IPS-15b (cell line): ENCODE data around the gene ATG13.

ENCODE experiments used
- H3K27me3 ChIP-seq: one replicate; pipeline ENCODE4 v1.6.1; 2013; ENCODE audit warnings: low read length; ENCODE audit not compliant: control insufficient read depth, insufficient read depth
- H3K36me3 ChIP-seq: one replicate; pipeline ENCODE4 v1.6.1; 2013; ENCODE audit warnings: low read length; ENCODE audit not compliant: control insufficient read depth, insufficient read depth
- H3K4me1 ChIP-seq: one replicate; pipeline ENCODE4 v1.6.1; 2013; ENCODE audit warnings: mild to moderate bottlenecking, low read length; ENCODE audit not compliant: control insufficient read depth, insufficient read depth
- H3K4me3 ChIP-seq: one replicate; pipeline ENCODE4 v1.5.1; 2013; ENCODE audit warnings: low read depth, low read length
- H3K9ac ChIP-seq: one replicate; pipeline ENCODE4 v1.6.1; 2013; ENCODE audit warnings: low read depth, mild to moderate bottlenecking, low read length
- H3K9me3 ChIP-seq: one replicate; pipeline ENCODE4 v1.6.1; 2013; ENCODE audit warnings: mild to moderate bottlenecking, low read length; ENCODE audit not compliant: control insufficient read depth, insufficient read depth

ATG13 gene

GRCh38 chr11:46680164-46680760 lies 62.9 kb downstream of the ATG13 start:
- H3K9ac ChIP-seq: no peak overlapping the region
- H3K9me3 ChIP-seq: no peaks in the 10 kb centered on the region
- H3K4me1 ChIP-seq: peaks cover 5% of the 10 kb centered on the region
- H3K4me3 ChIP-seq: no peak overlapping the region
- H3K27me3 ChIP-seq: no peaks in the 10 kb centered on the region
- peaks cover 26% of the 10 kb centered on the region for H3K36me3 ChIP-seq

GRCh38 chr11:46680815-46681214 lies 63.5 kb downstream of the ATG13 start:
- Histone ChIP-seq H3K4me3 (no peak overlapping the region), H3K27me3 (no peaks in the 10 kb centered on the region), H3K36me3 (peaks cover 26% of the 10 kb centered on the region), H3K9me3 (no peaks in the 10 kb centered on the region), H3K4me1 (no peaks in the 10 kb centered on the region), H3K9ac (no peak overlapping the region)

GRCh38 chr11:46681814-46682213 lies 64.5 kb downstream of the ATG13 start:
- Histone ChIP-seq H3K9ac (no peak overlapping the region), H3K4me1 (no peaks in the 10 kb centered on the region), H3K4me3 (no peak overlapping the region), H3K27me3 (no peaks in the 10 kb centered on the region), H3K9me3 (no peaks in the 10 kb centered on the region), H3K36me3 (peaks cover 27% of the 10 kb centered on the region)

GRCh38 chr11:46682773-46683752 lies 65.7 kb downstream of the ATG13 start:
- Histone ChIP-seq H3K4me3 (no peak overlapping the region), H3K4me1 (no peaks in the 10 kb centered on the region), H3K9me3 (no peaks in the 10 kb centered on the region), H3K9ac (no peak overlapping the region), H3K36me3 (peaks cover 34% of the 10 kb centered on the region), H3K27me3 (no peaks in the 10 kb centered on the region)

DNA sequence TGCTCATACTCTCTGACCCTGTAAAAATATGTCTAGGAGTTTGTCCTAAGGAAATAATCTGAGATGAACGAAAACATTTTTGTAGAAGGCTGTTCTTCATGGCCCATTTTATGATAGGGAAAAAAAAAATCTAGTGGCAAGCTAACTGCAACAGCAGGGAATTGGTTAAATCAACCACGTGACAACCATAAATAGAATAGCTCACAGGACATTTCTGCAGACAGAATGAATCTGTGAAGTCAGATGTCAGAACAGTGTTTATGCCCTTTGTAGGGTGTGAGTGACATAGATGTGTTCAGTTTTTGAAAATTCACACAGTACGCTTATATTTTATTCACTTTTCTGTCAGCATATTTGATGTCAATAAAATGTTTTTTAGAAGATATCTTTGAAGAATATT lies 67.0 kb downstream of the ATG13 start:
- Histone ChIP-seq H3K9me3 (no peaks in the 10 kb centered on the region), H3K4me1 (no peaks in the 10 kb centered on the region), H3K4me3 (no peak overlapping the region), H3K36me3 (peaks cover 21% of the 10 kb centered on the region), H3K27me3 (no peaks in the 10 kb centered on the region), H3K9ac (no peak overlapping the region)

- H3K9me3 ChIP-seq: no peaks in the 10 kb centered on the region
- H3K4me3 ChIP-seq: no peak overlapping the region
- no peaks in the 10 kb centered on the region for H3K27me3 ChIP-seq
- no peak overlapping the region for H3K9ac ChIP-seq
- peaks cover 12% of the 10 kb centered on the region for H3K36me3 ChIP-seq
- no peaks in the 10 kb centered on the region for H3K4me1 ChIP-seq
Observed at GRCh38 chr11:46686886-46687795, 69.8 kb downstream of the ATG13 start.

- no peaks in the 10 kb centered on the region for H3K4me1 ChIP-seq
- H3K9ac ChIP-seq: no peak overlapping the region
- peaks cover 21% of the 10 kb centered on the region for H3K36me3 ChIP-seq
- no peak overlapping the region for H3K4me3 ChIP-seq
- H3K27me3 ChIP-seq: no peaks in the 10 kb centered on the region
- no peaks in the 10 kb centered on the region for H3K9me3 ChIP-seq
Observed at GRCh38 chr11:46690702-46691101, 73.3 kb downstream of the ATG13 start.

DNA sequence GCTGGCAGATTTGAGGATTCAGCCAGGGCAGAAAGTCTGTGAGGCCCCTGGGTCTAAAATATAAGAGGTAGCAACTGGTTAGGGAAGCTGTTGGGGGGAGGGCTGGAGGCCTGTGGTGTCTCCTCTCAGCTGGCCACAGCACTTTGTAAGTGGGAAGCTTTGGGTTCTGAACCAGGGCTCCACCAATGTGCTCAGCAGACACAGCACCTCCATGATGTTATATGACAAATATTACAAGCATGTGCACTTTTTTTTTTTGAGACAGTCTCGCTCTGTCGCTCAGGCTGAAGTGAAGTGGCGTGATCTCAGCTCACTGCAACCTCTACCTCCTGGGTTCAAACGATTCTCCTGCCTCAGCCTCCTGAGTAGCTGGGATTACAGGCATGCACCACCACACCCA lies 75.1 kb downstream of the ATG13 start:
- Histone ChIP-seq H3K4me3 (no peak overlapping the region), H3K27me3 (no peaks in the 10 kb centered on the region), H3K9ac (no peak overlapping the region), H3K36me3 (peaks cover 13% of the 10 kb centered on the region), H3K9me3 (no peaks in the 10 kb centered on the region), H3K4me1 (no peaks in the 10 kb centered on the region)

DNA sequence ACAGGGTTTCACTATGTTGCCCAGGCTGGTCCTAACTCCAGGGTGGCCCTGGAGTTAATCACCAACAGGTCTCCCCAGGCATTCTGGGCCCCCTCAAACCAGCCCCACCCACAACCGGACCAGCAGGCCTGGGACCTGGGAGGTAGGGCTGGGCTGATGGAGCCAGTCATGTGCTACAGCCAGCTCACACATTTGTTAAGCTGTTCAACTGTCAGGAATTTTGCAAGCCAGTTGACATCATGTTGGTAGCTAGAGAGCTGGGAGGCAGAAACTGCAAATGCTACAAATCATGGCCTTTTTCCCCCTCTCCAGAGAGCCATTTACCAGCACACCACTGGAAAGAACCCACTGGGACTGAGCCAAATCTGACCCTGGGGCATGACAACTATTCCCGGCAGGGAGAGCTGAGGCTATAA lies 76.3 kb downstream of the ATG13 start:
- Histone ChIP-seq H3K4me3 (no peak overlapping the region), H3K36me3 (peaks cover 11% of the 10 kb centered on the region), H3K4me1 (no peaks in the 10 kb centered on the region), H3K9ac (no peak overlapping the region), H3K27me3 (no peaks in the 10 kb centered on the region), H3K9me3 (no peaks in the 10 kb centered on the region)

- Histone ChIP-seq H3K4me1 (no peaks in the 10 kb centered on the region), H3K27me3 (no peaks in the 10 kb centered on the region), H3K9ac (no peak overlapping the region), H3K9me3 (no peaks in the 10 kb centered on the region), H3K4me3 (no peak overlapping the region), H3K36me3 (peaks cover 11% of the 10 kb centered on the region)
Observed at GRCh38 chr11:46694072-46694471, 76.7 kb downstream of the ATG13 start.

DNA sequence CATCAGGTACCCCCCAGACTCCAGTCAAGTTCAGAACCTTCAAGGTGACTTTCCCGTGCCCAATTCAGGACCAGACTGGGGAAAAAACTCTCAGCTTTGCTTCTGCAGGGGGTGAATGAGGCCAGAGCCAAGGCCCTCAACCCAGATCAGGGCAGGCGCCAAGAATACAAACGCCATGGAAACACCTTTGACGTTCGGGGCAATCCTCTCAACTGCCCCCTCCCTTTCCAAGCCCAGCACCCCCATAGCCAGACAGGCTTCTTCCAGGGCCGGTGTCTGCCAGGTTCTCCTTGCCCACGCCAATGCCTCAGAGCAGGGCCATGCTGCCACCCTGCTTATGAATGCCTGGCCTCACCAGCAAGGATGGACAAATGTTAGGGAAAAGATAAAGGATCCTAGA lies 77.3 kb downstream of the ATG13 start:
- H3K27me3 ChIP-seq: no peaks in the 10 kb centered on the region
- no peak overlapping the region for H3K9ac ChIP-seq
- peaks cover 11% of the 10 kb centered on the region for H3K36me3 ChIP-seq
- H3K9me3 ChIP-seq: no peaks in the 10 kb centered on the region
- H3K4me1 ChIP-seq: no peaks in the 10 kb centered on the region
- no peak overlapping the region for H3K4me3 ChIP-seq
